Body of pancreas (tissue), 4 donors: Measurements from ENCODE around the gene SLC16A12. TPM values are rescaled to one million over a fixed set of nuclear protein-coding genes. Genes with fewer than 3 reads are reported as not detected.

Source experiments
- ATAC-seq: fragments of 150-250 bp; one replicate; pipeline ENCODE4 v1.9.1; 2016
- DNase-seq, 4 donors: peaks; one replicate each; pipeline ENCODE4 v3.0.0-alpha.2; 2019
- H3K27ac ChIP-seq, 4 donors: fragments of 200-600 bp; sonication (generic); 1 replicate in 3 of 4; 2 replicates in 1 of 4; pipeline versions ENCODE4 v1.5.1 to v1.6.1; 2016 to 2019; ENCODE audit warnings: mild to moderate bottlenecking in 1 of 4, mixed read lengths in 1 of 4, moderate library complexity in 1 of 4
- H3K27me3 ChIP-seq, 2 donors: fragments of 200-600 bp; sonication (generic); one replicate each; pipeline ENCODE4 v1.6.0; 2016; ENCODE audit warnings: mild to moderate bottlenecking in 1 of 2
- H3K36me3 ChIP-seq, 2 donors: fragments of 200-600 bp; sonication (generic); replicated peaks in 1 of 2; 2 replicates each; pipeline ENCODE4 v1.5.1; 2016; ENCODE audit warnings: low read depth in 2 of 2; ENCODE audit not compliant: insufficient read depth in 1 of 2
- H3K4me1 ChIP-seq: fragments of 200-600 bp; sonication (generic); one replicate; pipeline ENCODE4 v1.6.0; 2016
- H3K4me3 ChIP-seq, 2 donors: fragments of 200-600 bp; sonication (generic); 1 replicate in 1 of 2; 2 replicates in 1 of 2; pipeline ENCODE4 v1.5.1; 2016 to 2019
- H3K9me3 ChIP-seq, 3 donors: fragments of 200-600 bp; sonication (generic); 1 replicate in 2 of 3; 2 replicates in 1 of 3; pipeline ENCODE4 v1.5.1; 2016
- CTCF ChIP-seq, 7 experiments: fragments of 450-650 bp in 4 of 7; fragments of 200-600 bp in 3 of 7; sonication (generic) in 3 of 7; IDR thresholded peaks; one replicate each; pipeline ENCODE4 v1.5.1; 2016 to 2019; ENCODE audit warnings: antibody characterized with exemption in 7 of 7
- POLR2A ChIP-seq, 3 donors: fragments of 450-650 bp; IDR thresholded peaks; one replicate each; pipeline ENCODE4 v1.6.1; 2016; ENCODE audit warnings: antibody characterized with exemption in 3 of 3, mild to moderate bottlenecking in 2 of 3
- WGBS, 2 donors: methylation state at CpG; one replicate each; pipeline ENCODE4 v1.1.5; 2017; 5-methylcytosine and 5-hydroxymethylcytosine counted together
- intact Hi-C: fragments of 100-400 bp; cut with DNase I; formaldehyde crosslinking; loops from one replicate; pipeline ENCODE4 v1.15.1; 2023
- total RNA-seq, 2 donors: library from RNA; depleted of rRNA; stranded (reverse); fragments of >200 nt; gene quantifications; one replicate each; pipeline ENCODE4 v1.1.0, GENCODE V29; 2016

SLC16A12 gene
- total RNA-seq, 2 donors from 2014 or later = 19.5 to 26.7 TPM

DNA sequence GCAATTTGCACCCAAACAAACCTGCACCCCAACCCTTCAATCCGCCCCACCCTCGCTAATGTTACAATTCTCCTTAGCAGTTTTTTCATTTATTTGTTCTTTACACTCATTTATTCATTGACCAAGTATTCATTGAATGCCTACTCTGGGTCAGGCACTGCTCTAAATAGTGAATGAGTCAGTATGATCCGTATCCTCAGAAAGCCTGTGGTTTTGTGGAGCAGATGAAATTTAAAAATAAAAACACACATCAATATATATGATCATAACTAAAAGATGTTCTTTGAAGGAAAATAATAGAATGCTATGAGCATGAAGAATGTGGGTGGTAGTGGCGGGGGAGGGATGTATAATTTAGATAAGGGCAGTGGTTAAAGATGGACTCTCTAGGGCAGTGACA lies 107.8 kb downstream of the SLC16A12 start:
- TF ChIP-seq CTCF (IDR thresholded peaks at IDR 0.05) (no peak), POLR2A (IDR thresholded peaks at IDR 0.05) (no peak)
- Histone ChIP-seq H3K9me3 (no peaks in the 10 kb centered on the region), H3K27me3 (no peaks in the 10 kb centered on the region), H3K27ac (no peak overlapping the region), H3K4me3 (no peak overlapping the region), H3K4me1 (peaks cover 21% of the 10 kb centered on the region), H3K36me3 (no peaks in the 10 kb centered on the region)
- DNase-seq (no peak), ATAC-seq (no peak)
- intact Hi-C loops = loop anchor here (5.0 kb wide), 1 partner anchor 135 kb away; no protein-coding TSS in a partner anchor
- WGBS, 2 donors = 82 to 93% methylated on average over 4 of the region's 4 CpGs

GRCh38 chr10:89426230-89426868 lies 109.0 kb downstream of the SLC16A12 start:
- H3K4me1 ChIP-seq = peaks cover 10% of the 10 kb centered on the region
- H3K27ac ChIP-seq = no peak overlapping the region
- ATAC-seq (peak; percentile 85), DNase-seq (peak in 3 of 4 donors; percentile 39 to 41 (median 39))
- no peaks in the 10 kb centered on the region for H3K36me3 ChIP-seq
- TF ChIP-seq CTCF (IDR thresholded peaks at IDR 0.05) = peak; percentile 66 to 93 (median 84)
- TF ChIP-seq POLR2A (IDR thresholded peaks at IDR 0.05) = no peak
- no peaks in the 10 kb centered on the region for H3K27me3 ChIP-seq
- intact Hi-C loops = loop anchor here (5.0 kb wide), 1 partner anchor 136 kb away; no protein-coding TSS in a partner anchor
- H3K4me3 ChIP-seq = no peak overlapping the region
- H3K9me3 ChIP-seq = no peaks in the 10 kb centered on the region
- WGBS, 2 donors = 38 to 46% methylated on average over 5 of the region's 5 CpGs

DNA sequence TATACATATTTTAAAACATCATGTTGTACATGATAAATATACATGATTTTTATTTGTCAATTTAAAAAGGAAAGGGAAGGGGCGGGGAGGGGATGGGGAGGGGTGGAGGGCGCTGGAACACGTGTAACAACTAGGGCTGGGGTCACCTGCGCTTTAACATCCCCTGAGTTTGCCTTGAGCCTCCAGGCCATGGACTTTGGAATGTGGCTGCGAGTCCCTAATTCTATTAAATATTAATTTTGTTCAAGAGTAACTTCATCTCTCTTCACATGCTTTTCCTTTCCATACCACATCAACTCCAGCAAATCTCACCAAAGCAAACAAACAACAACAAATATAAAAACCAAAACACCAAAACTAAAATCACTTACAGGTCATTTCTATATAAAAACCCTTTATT lies 110.4 kb downstream of the SLC16A12 start:
- ATAC-seq (no peak), DNase-seq (peak in 1 of 4 donors; percentile 29)
- H3K27me3 ChIP-seq = no peaks in the 10 kb centered on the region
- no peaks in the 10 kb centered on the region for H3K9me3 ChIP-seq
- 37 to 41% methylated on average over 5 of the region's 5 CpGs for WGBS, 2 donors
- no peak overlapping the region for H3K4me3 ChIP-seq
- H3K27ac ChIP-seq = no peak overlapping the region
- H3K36me3 ChIP-seq = no peaks in the 10 kb centered on the region
- intact Hi-C loops = loop anchor here (5.0 kb wide), 1 partner anchor 137 kb away; no protein-coding TSS in a partner anchor
- TF ChIP-seq CTCF (IDR thresholded peaks at IDR 0.05) (no peak), POLR2A (IDR thresholded peaks at IDR 0.05) (no peak)
- peaks cover 20% of the 10 kb centered on the region for H3K4me1 ChIP-seq

DNA sequence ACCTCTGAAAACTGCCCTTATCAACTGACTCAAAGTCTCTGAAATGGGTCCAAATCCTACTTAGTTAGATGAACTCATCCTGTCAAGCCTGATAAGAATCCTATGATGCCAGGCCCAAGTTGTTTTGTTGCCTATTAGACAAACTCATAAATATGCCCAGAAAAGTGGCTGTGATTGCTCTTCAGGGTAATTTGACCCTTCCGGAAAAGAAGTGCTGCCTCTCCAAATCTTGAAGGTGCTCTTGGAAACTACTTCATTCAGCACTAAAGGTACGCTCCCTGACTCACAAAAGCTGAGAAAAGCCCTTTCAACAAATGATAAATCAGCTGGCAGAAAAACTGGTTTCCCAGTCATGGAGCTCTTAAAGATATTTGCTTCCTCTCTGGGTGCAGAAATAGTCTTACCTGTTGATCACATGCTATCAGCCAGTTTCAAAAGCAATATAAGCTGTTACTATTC lies 114.3 kb downstream of the SLC16A12 start:
- ATAC-seq (no peak), DNase-seq (no peak)
- Histone ChIP-seq H3K27me3 (no peaks in the 10 kb centered on the region), H3K27ac (peak overlapping the region in 3 of 4 donors; percentile 1 to 52 (median 47)), H3K9me3 (no peaks in the 10 kb centered on the region), H3K4me1 (peaks cover 39% of the 10 kb centered on the region), H3K36me3 (peaks cover 0 to 1% of the 10 kb centered on the region in 2 donors), H3K4me3 (no peak overlapping the region)
- no peak for TF ChIP-seq CTCF (IDR thresholded peaks at IDR 0.05)
- TF ChIP-seq POLR2A (IDR thresholded peaks at IDR 0.05) = no peak
- intact Hi-C loops = no loop called here
- 85 to 87% methylated on average over 2 of the region's 2 CpGs for WGBS, 2 donors

GRCh38 chr10:89419548-89419947 lies 115.8 kb downstream of the SLC16A12 start:
- ATAC-seq = no peak
- no peak overlapping the region for H3K4me3 ChIP-seq
- peaks cover 37% of the 10 kb centered on the region for H3K4me1 ChIP-seq
- H3K9me3 ChIP-seq = no peaks in the 10 kb centered on the region
- no peak overlapping the region for H3K27ac ChIP-seq
- no peaks in the 10 kb centered on the region for H3K27me3 ChIP-seq
- DNase-seq = no peak
- TF ChIP-seq POLR2A (IDR thresholded peaks at IDR 0.05) = no peak
- TF ChIP-seq CTCF (IDR thresholded peaks at IDR 0.05) = peak in 4 of 7 experiments; percentile 2 to 17 (median 12)
- intact Hi-C loops = no loop called here
- peaks cover 0 to 1% of the 10 kb centered on the region in 2 donors for H3K36me3 ChIP-seq
- 56 to 67% methylated on average over 3 of the region's 3 CpGs for WGBS, 2 donors
